T-helper 2 cell treated with Interferon-gamma antibody and Interleukin-4, amounts not matched to agents 100 ng/mL and 5 ng/mL, for 36 hours (primary cell): ENCODE measurements around the gene POU3F2. TPM values are rescaled to one million over a fixed set of nuclear protein-coding genes. Genes with fewer than 3 reads are reported as not detected.

Experiments
- intact Hi-C: fragments of 100-400 bp; cut with micrococcal nuclease; formaldehyde crosslinking; loops from one replicate; pipeline ENCODE4 v1.15.1; 2023
- total RNA-seq: library from RNA; stranded (reverse); gene quantifications from 2 replicates; pipeline ENCODE4 v1.2.3, GENCODE V29; 2022

POU3F2 gene
- total RNA-seq, 1 donor from 2014 or later, result not detected

DNA sequence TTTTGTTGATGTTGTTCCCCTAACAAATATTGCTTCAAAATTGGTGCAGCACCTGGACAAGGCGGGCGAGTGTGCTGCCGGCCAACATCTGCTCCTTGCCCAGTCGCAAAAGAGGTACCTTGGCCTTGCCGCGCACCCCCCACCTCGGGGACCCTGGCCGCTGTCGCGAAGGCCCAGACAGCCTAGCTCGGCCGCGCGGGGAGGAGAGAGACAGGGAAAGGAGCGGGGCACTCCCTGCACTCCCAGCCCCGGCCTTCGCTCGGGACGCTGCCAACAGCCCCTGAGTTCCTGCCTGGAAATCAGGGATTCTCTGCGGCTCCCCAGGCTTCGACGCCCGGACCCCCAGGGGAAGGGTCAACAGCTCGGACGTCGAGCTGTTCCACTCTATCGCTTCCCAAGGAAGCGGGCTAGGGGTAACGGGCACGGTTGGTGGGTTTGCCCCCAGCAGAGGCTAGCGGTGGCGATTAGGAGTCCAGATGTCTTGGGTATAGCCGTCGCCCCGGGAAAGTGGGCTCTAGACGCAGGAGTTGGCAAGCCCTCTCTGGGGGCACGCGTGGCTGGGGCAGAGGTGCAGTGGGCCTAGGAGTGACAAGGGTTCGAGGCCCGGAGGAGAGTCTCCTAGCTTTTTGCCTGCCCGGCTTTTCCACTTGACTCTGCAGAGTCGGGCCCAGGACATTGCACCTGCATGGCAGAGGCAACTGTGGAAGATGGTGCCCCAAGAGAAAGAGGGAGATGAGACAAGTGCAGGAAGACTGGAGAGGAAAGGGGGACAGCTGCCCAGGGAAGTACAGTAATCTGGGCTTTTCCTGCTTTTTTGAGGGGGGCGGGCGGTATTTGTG is 8.2 kb downstream of the POU3F2 start:
- intact Hi-C loops, result no loop called here

GRCh38 chr6:98843271-98844243 is 9.2 kb downstream of the POU3F2 start:
- intact Hi-C loops, result loop anchor here (2.0 kb wide), 1 partner anchor 13 kb away; no protein-coding TSS in a partner anchor

- intact Hi-C loops, result loop anchor here (1.0 to 5.0 kb wide), 7 partner anchors 10 to 1777 kb away; partner anchors contain the start of gene POU3F2
Observed at GRCh38 chr6:98844244-98845210, 10.2 kb downstream of the POU3F2 start.

DNA sequence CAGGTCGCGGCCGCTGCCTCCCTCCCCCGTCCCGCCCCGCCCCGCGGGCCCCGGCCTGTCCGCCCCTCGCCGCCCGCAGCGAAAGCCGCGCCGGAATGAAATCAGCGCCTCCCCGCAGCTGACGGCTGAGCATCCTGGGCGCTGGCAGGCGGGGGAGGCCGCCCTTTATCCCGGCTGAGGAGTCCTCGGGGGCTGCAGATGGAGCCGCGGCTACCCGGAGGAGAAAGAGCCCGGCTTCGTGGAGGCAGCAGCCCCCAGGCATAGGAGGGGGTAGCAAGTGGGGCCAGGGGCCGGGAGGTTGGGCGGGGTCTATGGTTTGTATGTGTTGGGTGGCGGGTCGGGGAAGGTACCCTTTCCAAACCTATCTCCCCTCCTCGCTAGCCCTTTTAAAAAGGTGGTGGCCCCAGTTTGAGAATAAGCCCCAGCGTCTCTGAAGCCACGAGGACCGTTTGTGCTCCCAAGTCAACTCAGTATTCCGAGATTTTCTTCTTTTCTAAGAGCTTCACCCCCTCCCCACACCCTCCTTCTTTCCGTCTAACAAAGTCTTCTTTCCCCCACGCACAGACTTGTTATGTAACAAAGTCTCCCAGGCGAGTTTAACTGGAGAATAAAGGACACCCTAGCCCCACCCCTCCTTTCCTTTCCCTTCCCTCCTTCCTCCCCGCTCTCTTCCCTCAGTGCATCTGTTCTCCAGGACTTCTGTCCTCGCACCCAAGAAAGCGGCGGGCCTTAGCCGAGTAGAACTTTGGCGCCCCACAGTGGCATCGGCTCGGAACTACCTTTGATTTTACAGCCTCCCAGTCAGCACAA is 11.0 kb downstream of the POU3F2 start:
- intact Hi-C loops, result loop anchor here (1.0 to 5.0 kb wide), 7 partner anchors 11 to 1778 kb away; partner anchors contain the start of gene POU3F2

- intact Hi-C loops, result loop anchor here (5.0 kb wide), 4 partner anchors 271 to 1779 kb away; no protein-coding TSS in a partner anchor
Observed at GRCh38 chr6:98846021-98846380, 11.6 kb downstream of the POU3F2 start.

GRCh38 chr6:98847416-98847778 is 13.0 kb downstream of the POU3F2 start:
- intact Hi-C loops, result loop anchor here (5.0 kb wide), 4 partner anchors 270 to 1780 kb away; no protein-coding TSS in a partner anchor

DNA sequence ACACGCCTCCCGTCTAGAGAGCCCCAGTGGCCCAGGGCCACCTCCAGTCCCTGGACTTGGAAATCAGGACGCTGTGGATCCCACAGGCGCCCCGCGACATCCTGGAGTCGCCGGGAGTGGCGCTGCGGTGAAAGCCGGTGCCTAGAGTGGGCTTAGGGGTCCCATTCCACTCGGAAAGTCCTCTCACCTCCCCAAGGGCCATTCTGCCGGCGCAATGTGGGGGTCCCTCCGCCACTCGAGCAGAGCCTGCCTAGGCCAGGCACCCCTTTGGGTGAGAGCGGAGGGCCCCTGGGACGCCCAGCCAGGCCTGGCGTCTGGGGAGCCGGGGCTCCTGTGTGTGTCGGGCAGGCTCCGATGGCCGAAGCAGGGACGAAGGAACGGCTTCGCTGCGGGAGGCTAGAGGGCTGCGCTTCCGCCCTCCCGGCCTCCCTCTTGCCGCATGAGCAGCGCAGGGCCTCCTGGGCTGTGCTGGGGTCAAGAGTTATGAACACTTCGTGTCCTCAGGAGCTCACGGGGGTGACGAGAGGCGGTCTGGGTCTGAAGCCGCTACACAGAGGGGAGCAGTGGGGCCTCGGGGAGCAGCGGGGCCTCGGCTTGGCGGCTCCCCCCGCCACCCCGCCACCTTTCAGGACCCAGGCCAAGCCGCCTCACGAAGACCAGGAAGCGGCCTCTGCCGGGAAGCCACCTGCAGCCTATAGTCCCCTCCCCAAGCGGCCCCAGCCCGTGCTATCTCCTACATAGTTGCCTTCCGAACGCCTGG is 13.6 kb downstream of the POU3F2 start:
- intact Hi-C loops, result loop anchor here (5.0 kb wide), 4 partner anchors 269 to 1781 kb away; no protein-coding TSS in a partner anchor

GRCh38 chr6:98848539-98849242 is 14.3 kb downstream of the POU3F2 start:
- intact Hi-C loops, result loop anchor here (5.0 kb wide), 4 partner anchors 269 to 1781 kb away; no protein-coding TSS in a partner anchor

DNA sequence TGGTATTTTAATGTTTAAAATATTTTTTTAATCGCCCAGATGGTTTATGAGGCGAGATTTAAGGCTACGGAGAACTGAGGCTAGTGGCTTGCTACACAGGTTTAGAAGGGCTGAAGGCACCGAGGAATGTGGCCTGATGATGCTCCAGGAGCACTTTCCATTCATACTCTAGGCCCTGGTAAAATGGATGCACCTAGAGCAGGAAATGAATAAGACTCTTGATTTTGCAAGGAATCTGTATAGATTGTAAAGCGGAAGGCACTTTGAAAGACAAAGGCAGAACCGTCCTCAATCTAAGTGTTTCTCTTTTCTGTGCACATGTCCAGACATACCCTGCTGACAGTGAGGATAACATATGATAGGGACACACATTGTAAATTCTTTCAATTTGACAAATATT is 30.1 kb downstream of the POU3F2 start:
- intact Hi-C loops, result no loop called here

DNA sequence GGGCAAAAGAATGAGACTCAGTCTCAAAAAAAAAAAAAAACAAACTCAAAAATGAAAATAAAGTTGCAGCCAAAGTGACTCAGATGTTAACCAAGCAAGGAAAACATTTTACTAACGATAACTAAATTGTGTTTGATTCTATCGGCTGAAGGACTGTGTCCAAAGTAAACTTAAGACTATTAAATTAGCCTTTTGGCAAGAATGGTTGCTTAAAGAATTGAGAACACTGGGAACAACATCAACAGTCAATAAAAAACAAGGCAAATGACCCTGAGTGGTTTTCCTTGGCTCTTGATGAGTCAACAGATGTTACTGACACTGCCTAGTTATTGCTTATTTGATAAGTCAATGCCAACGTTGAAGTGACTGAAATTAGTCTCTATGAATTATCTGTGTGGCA is 36.7 kb downstream of the POU3F2 start:
- intact Hi-C loops, result no loop called here

DNA sequence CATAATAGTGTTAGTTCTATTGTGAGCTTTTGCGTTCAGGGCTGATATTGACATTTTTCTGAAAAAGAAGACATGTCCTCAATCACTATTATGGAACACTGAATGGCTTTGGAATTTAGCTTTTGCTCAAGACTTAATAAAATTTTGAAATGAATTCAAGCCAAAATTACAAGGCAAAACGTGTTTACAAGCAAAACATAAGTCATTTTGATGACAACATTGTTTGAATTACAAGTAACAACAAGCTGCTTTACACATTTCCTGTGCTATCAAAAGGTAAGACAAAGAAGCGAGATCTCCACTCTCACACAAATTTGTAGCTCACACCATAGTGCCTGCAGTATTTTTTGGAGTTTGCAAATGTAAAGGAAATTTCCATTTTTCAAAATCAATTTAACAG is 37.4 kb downstream of the POU3F2 start:
- intact Hi-C loops, result no loop called here

DNA sequence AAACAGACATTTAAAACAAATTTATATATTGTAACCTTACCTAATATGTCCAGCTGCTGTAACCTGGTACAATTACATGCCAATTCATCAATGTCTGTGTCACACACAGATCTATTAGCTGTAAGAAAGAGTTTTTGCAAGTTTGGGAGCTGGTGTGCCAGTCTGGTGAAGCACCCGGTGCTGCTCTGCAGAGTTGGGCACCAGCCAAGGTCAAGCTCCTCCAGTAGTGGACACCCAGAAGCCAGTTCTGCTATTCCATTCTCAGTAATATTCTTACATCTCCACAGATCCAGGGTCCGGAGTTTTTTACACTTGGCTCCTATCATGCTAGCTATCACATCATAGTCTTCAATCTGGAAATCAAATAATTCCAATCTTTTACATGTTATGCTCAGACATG is 41.0 kb downstream of the POU3F2 start:
- intact Hi-C loops, result no loop called here

GRCh38 chr6:98877250-98877649 is 42.9 kb downstream of the POU3F2 start:
- intact Hi-C loops, result no loop called here

DNA sequence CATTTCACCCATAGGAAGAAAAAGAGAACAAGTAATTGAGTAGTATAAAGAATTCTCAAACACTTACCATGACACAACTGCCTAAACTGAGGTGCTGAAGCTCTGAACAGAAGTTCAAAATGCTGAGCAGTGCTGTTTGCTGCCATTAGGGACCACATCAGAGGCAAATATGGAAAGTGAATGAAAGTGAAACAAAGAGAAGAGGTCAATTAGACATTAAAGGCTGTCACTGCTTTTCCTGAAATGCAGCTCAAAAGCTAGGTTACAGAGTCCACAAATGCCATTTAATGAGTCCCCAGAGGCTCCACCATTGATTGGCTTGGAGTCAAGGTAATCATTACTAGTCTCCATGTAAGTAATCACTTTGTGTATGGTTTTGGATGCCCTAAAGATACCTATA is 46.1 kb downstream of the POU3F2 start:
- intact Hi-C loops, result loop anchor here (2.0 kb wide), 1 partner anchor 66 kb away; the partner anchor contains the start of gene FBXL4

- intact Hi-C loops, result no loop called here
Observed at GRCh38 chr6:98885330-98885729, 51.0 kb downstream of the POU3F2 start.

DNA sequence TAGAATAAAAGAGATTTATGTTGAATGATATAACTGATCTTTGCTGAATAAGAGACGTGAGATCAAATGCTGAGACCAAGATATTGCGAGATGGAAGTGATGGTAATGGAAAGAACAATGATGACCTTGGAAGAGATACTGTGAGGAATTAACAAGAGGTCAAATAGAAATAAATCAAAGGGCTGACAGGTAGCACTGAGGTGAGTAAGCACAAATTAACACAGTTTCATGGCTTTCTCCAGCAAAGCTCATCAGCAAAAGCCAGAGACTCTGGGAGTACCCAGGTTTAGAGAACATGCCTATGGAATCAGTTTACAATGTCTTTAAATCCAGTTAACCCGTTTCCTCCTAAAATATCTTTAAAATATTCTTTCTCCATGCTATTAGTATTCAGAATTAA is 53.3 kb downstream of the POU3F2 start:
- intact Hi-C loops, result no loop called here
